HEK293 (cell line): Measurements from ENCODE around the gene APOBEC3A.

Experiments
- CTCF ChIA-PET: fragments of 350-600 bp; formaldehyde crosslinking; extraction: SDS; loops from one replicate; lab custom pipeline; 2021; ENCODE audit warnings: antibody characterized with exemption; lab: Yijun Ruan, JAX
- POLR2A ChIA-PET: fragments of 300-600 bp; formaldehyde crosslinking; extraction: SDS; loops from one replicate; lab custom pipeline; 2020; ENCODE audit warnings: antibody characterized with exemption, inconsistent platforms; lab: Yijun Ruan, JAX
- H3K27ac ChIP-seq: fragments of 200-500 bp; sonication (Bioruptor generic); 2 replicates; pipeline ENCODE4 v1.5.1; 2014; ENCODE audit warnings: low read depth, low read length, control low read depth, inconsistent platforms; ENCODE audit errors: extremely low read depth
- H3K36me3 ChIP-seq, 2 experiments: fragments of 200-500 bp in 1 of 2; sonication (Bioruptor generic) in 1 of 2; 1 replicate in 1 of 2; 2 replicates in 1 of 2; pipeline ENCODE4 v1.5.1; 2014 to 2017; ENCODE audit warnings: inconsistent platforms in 2 of 2, low read length in 2 of 2; ENCODE audit not compliant: control insufficient read depth in 2 of 2, insufficient read depth in 1 of 2
- H3K4me1 ChIP-seq: fragments of 200-500 bp; sonication (Bioruptor generic); 2 replicates; pipeline ENCODE4 v1.5.1; 2014; ENCODE audit warnings: mild to moderate bottlenecking, low read length, inconsistent platforms; ENCODE audit not compliant: control insufficient read depth, insufficient read depth
- H3K4me3 ChIP-seq: 2 replicates; pipeline ENCODE4 v1.5.1; 2011; ENCODE audit warnings: low read depth, mild to moderate bottlenecking, control low read depth, low read length, moderate library complexity
- H3K9me3 ChIP-seq: fragments of 200-500 bp; sonication (Bioruptor generic); 2 replicates; pipeline ENCODE4 v1.5.1; 2014; ENCODE audit warnings: low read depth, low read length, inconsistent platforms; ENCODE audit not compliant: control insufficient read depth, insufficient read depth
- GLI4 ChIP-seq: fragments of 450-650 bp; formaldehyde crosslinking; IDR thresholded peaks from 2 replicates; pipeline ENCODE4 v1.5.1; 2016; ENCODE audit warnings: missing biosample characterization, missing genetic modification characterization
- KLF1 ChIP-seq: fragments of 450-650 bp; formaldehyde crosslinking; IDR thresholded peaks from 2 replicates; pipeline ENCODE4 v1.5.1; 2016; ENCODE audit warnings: missing biosample characterization, missing genetic modification characterization
- SETDB1 ChIP-seq: IDR thresholded peaks from one replicate; pipeline ENCODE4 v1.6.1; 2017; ENCODE audit warnings: mild to moderate bottlenecking, low read length, moderate library complexity, mixed read lengths; ENCODE audit not compliant: insufficient read length
- ZNF157 ChIP-seq: fragments of 450-650 bp; formaldehyde crosslinking; IDR thresholded peaks from 2 replicates; pipeline ENCODE4 v1.5.1; 2016; ENCODE audit warnings: missing biosample characterization, missing genetic modification characterization
- ZNF202 ChIP-seq: fragments of 450-650 bp; formaldehyde crosslinking; IDR thresholded peaks from 2 replicates; pipeline ENCODE4 v1.5.1; 2016; ENCODE audit warnings: missing biosample characterization, missing genetic modification characterization, borderline replicate concordance
- ZNF214 ChIP-seq: fragments of 450-650 bp; formaldehyde crosslinking; IDR thresholded peaks from 2 replicates; pipeline ENCODE4 v1.5.1; 2017; ENCODE audit warnings: missing biosample characterization, mild to moderate bottlenecking, missing genetic modification characterization, borderline replicate concordance
- ZNF350 ChIP-seq: fragments of 450-650 bp; formaldehyde crosslinking; IDR thresholded peaks from 2 replicates; pipeline ENCODE4 v1.5.0; 2017; ENCODE audit warnings: missing biosample characterization, mild to moderate bottlenecking, missing genetic modification characterization
- ZNF792 ChIP-seq: fragments of 450-650 bp; formaldehyde crosslinking; IDR thresholded peaks from 2 replicates; pipeline ENCODE4 v1.5.1; 2016; ENCODE audit warnings: missing biosample characterization, missing genetic modification characterization
- TF ChIP-seq, protein P1 (sequence below): sonication (generic); formaldehyde crosslinking; IDR thresholded peaks from 2 replicates; pipeline ENCODE4 v1.8.1; 2022; ENCODE audit warnings: mild to moderate bottlenecking, moderate library complexity, missing genetic modification reagents
- TF ChIP-seq, protein P2 (sequence below): fragments of 450-650 bp; formaldehyde crosslinking; IDR thresholded peaks from 2 replicates; pipeline ENCODE4 v1.5.1; 2016; ENCODE audit warnings: missing biosample characterization, missing genetic modification characterization
- TF ChIP-seq, protein P3 (sequence below): fragments of 450-650 bp; formaldehyde crosslinking; IDR thresholded peaks from 2 replicates; pipeline ENCODE4 v1.5.1; 2016; ENCODE audit warnings: missing biosample characterization, missing genetic modification characterization
- TF ChIP-seq, protein P4 (sequence below): fragments of 450-650 bp; formaldehyde crosslinking; IDR thresholded peaks from 2 replicates; pipeline ENCODE4 v1.5.1; 2017; ENCODE audit warnings: missing biosample characterization, missing genetic modification characterization
- TF ChIP-seq, protein P5 (sequence below): fragments of 450-650 bp; formaldehyde crosslinking; IDR thresholded peaks from 2 replicates; pipeline ENCODE4 v1.5.1; 2016; ENCODE audit warnings: missing biosample characterization, missing genetic modification characterization
- TF ChIP-seq, protein P6 (sequence below): fragments of 450-650 bp; formaldehyde crosslinking; IDR thresholded peaks from 2 replicates; pipeline ENCODE4 v1.5.1; 2016; ENCODE audit warnings: missing biosample characterization, missing genetic modification characterization

APOBEC3A gene

DNA sequence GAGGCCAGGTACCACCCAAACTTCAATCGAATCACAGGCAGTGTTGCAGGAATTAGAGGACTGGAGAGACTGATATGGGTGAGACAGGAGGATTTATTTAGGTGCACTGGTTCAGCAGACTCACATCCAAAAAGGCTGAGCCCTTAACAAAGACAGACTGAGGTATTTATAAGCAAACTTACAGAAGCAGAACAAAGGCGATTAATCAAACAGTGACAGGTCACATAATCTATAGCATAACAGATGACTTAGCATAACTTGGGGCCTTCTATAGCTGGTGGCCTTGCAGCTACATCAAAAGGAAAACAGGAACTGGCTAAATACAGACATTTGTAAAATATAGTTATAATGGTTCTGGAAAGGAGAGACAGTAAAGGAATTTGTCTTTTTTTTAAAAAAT lies 26.8 kb downstream of the APOBEC3A start:
- Histone ChIP-seq H3K27ac (no peak overlapping the region), H3K4me3 (no peak overlapping the region), H3K4me1 (peaks cover 2% of the 10 kb centered on the region; the same call in 1 of the 2 replicates), H3K36me3 (no peaks in the 10 kb centered on the region), H3K9me3 (no peaks in the 10 kb centered on the region)
- ChIA-PET CTCF (interaction anchor here (0.7 to 1.8 kb wide), 5 partner anchors 11 to 358 kb away, joined by 3 to 11 read pairs (median 4); no protein-coding TSS in a partner anchor), POLR2A (interaction anchor here (0.7 kb wide), 1 partner anchor 110 kb away, joined by 3 read pairs; no protein-coding TSS in a partner anchor)
- TF ChIP-seq, protein P1, sequence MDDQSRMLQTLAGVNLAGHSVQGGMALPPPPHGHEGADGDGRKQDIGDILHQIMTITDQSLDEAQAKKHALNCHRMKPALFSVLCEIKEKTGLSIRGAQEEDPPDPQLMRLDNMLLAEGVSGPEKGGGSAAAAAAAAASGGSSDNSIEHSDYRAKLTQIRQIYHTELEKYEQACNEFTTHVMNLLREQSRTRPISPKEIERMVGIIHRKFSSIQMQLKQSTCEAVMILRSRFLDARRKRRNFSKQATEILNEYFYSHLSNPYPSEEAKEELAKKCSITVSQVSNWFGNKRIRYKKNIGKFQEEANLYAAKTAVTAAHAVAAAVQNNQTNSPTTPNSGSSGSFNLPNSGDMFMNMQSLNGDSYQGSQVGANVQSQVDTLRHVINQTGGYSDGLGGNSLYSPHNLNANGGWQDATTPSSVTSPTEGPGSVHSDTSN: no peak
- TF ChIP-seq ZNF214 (tag by site-specific recombination): no peak
- TF ChIP-seq, protein P2, sequence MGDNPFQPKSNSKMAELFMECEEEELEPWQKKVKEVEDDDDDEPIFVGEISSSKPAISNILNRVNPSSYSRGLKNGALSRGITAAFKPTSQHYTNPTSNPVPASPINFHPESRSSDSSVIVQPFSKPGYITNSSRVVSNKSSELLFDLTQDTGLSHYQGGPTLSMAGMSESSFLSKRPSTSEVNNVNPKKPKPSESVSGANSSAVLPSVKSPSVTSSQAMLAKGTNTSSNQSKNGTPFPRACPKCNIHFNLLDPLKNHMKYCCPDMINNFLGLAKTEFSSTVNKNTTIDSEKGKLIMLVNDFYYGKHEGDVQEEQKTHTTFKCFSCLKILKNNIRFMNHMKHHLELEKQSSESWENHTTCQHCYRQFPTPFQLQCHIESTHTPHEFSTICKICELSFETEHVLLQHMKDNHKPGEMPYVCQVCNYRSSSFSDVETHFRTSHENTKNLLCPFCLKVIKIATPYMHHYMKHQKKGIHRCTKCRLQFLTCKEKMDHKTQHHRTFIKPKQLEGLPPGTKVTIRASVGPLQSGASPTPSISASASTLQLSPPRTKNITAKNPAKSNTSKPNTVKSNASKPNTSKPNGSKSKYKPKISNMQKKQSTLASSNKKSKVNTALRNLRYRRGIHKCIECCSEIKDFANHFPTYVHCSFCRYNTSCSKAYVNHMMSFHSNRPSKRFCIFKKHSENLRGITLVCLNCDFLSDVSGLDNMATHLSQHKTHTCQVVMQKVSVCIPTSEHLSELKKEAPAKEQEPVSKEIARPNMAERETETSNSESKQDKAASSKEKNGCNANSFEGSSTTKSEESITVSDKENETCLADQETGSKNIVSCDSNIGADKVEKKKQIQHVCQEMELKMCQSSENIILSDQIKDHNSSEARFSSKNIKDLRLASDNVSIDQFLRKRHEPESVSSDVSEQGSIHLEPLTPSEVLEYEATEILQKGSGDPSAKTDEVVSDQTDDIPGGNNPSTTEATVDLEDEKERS (tag by site-specific recombination): peak; percentile 86; the same call in 1 of the 2 replicates
- TF ChIP-seq, protein P3, sequence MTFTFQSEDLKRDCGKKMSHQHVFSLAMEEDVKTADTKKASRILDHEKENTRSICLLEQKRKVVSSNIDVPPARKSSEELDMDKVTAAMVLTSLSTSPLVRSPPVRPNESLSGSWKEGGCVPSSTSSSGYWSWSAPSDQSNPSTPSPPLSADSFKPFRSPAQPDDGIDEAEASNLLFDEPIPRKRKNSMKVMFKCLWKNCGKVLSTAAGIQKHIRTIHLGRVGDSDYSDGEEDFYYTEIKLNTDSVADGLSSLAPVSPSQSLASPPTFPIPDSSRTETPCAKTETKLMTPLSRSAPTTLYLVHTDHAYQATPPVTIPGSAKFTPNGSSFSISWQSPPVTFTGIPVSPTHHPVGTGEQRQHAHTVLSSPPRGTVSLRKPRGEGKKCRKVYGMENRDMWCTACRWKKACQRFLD: no peak
- no peak for TF ChIP-seq ZNF202
- no peak for TF ChIP-seq ZNF792 (tag by site-specific recombination)
- TF ChIP-seq, protein P4, sequence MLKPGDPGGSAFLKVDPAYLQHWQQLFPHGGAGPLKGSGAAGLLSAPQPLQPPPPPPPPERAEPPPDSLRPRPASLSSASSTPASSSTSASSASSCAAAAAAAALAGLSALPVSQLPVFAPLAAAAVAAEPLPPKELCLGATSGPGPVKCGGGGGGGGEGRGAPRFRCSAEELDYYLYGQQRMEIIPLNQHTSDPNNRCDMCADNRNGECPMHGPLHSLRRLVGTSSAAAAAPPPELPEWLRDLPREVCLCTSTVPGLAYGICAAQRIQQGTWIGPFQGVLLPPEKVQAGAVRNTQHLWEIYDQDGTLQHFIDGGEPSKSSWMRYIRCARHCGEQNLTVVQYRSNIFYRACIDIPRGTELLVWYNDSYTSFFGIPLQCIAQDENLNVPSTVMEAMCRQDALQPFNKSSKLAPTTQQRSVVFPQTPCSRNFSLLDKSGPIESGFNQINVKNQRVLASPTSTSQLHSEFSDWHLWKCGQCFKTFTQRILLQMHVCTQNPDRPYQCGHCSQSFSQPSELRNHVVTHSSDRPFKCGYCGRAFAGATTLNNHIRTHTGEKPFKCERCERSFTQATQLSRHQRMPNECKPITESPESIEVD (tag by site-specific recombination): no peak
- TF ChIP-seq ZNF350 (tag by site-specific recombination): no peak
- TF ChIP-seq ZNF157 (tag by site-specific recombination): no peak
- TF ChIP-seq, protein P5, sequence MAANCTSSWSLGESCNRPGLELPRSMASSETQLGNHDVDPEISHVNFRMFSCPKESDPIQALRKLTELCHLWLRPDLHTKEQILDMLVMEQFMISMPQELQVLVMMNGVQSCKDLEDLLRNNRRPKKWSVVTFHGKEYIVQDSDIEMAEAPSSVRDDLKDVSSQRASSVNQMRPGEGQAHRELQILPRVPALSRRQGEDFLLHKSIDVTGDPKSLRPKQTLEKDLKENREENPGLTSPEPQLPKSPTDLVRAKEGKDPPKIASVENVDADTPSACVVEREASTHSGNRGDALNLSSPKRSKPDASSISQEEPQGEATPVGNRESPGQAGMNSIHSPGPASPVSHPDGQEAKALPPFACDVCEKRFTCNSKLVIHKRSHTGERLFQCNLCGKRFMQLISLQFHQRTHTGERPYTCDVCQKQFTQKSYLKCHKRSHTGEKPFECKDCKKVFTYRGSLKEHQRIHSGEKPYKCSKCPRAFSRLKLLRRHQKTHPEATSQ (tag by site-specific recombination): 0 out of 2 replicates have a peak, but pooled peaks have one; percentile 49
- peak; percentile 96 for TF ChIP-seq SETDB1
- TF ChIP-seq KLF1 (tag by site-specific recombination): no peak
- TF ChIP-seq, protein P6, sequence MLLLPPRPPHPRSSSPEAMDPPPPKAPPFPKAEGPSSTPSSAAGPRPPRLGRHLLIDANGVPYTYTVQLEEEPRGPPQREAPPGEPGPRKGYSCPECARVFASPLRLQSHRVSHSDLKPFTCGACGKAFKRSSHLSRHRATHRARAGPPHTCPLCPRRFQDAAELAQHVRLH: no peak
- no peak for TF ChIP-seq GLI4 (tag by site-specific recombination)
